Heart right ventricle (tissue), 16 donors: ENCODE measurements around the gene BLOC1S4. TPM values are rescaled to one million over a fixed set of nuclear protein-coding genes. Genes with fewer than 3 reads are reported as not detected.
"Not testable (repeated sequence)": the region's sequence is repeated elsewhere in the genome, so short reads cannot be mapped to it uniquely, and the experiment has no call there.

Source experiments
- ATAC-seq, 8 donors: fragments of 200-7000 bp; cut with Tn5 transposase; one replicate each; pipeline ENCODE4 v1.9.1; 2020; ENCODE audit warnings: mild to moderate bottlenecking in 8 of 8, moderate library complexity in 8 of 8, moderate number of reproducible peaks in 1 of 8
- DNase-seq, 2 donors: peaks; one replicate each; pipeline ENCODE4 v3.0.0-alpha.2; 2020
- H3K27ac ChIP-seq, 10 donors: fragments of 200-600 bp; sonication (generic) in 2 of 10; one replicate each; pipeline versions ENCODE4 v1.5.0 to v1.8.0; 2020 to 2022; ENCODE audit warnings: mild to moderate bottlenecking in 3 of 10
- H3K27me3 ChIP-seq, 7 donors: fragments of 200-600 bp; one replicate each; pipeline ENCODE4 v1.8.0; 2021 to 2022; ENCODE audit warnings: mild to moderate bottlenecking in 2 of 7
- H3K36me3 ChIP-seq, 9 donors: fragments of 200-600 bp; sonication (generic) in 1 of 9; one replicate each; pipeline versions ENCODE4 v1.5.0 to v1.8.0; 2020 to 2022; ENCODE audit warnings: mild to moderate bottlenecking in 2 of 9
- H3K4me1 ChIP-seq, 9 donors: fragments of 200-600 bp; sonication (generic) in 1 of 9; one replicate each; pipeline versions ENCODE4 v1.5.0 to v1.8.0; 2020 to 2022; ENCODE audit warnings: mild to moderate bottlenecking in 4 of 9
- H3K4me3 ChIP-seq, 10 donors: fragments of 200-600 bp; sonication (generic) in 2 of 10; one replicate each; pipeline versions ENCODE4 v1.5.0 to v1.8.0; 2020 to 2022; ENCODE audit warnings: mild to moderate bottlenecking in 7 of 10, moderate library complexity in 2 of 10
- H3K9me3 ChIP-seq, 11 donors: fragments of 200-600 bp in 10 of 11; sonication (generic) in 2 of 11; one replicate each; pipeline versions ENCODE4 v1.5.0 to v1.8.0; 2013 to 2022; ENCODE audit warnings: mild to moderate bottlenecking in 2 of 11, control low read depth in 1 of 11, moderate library complexity in 1 of 11
- CTCF ChIP-seq, 9 donors: fragments of 200-600 bp; sonication (generic) in 2 of 9; IDR thresholded peaks; one replicate each; pipeline versions ENCODE4 v1.5.0 to v1.8.0; 2021 to 2022; ENCODE audit warnings: antibody characterized with exemption in 9 of 9, mild to moderate bottlenecking in 5 of 9, moderate library complexity in 1 of 9
- WGBS, 2 donors: extraction: QIAGEN DNeasy Blood & Tissue Kit; methylation state at CpG; one replicate each; pipeline ENCODE4 v1.1.7; 2013; ENCODE audit warnings: inconsistent platforms in 1 of 2; 5-methylcytosine and 5-hydroxymethylcytosine counted together
- intact Hi-C, 10 donors: fragments of 100-400 bp; cut with DNase I; formaldehyde crosslinking; loops; one replicate each; pipeline versions ENCODE4 v1.11.1 to v1.14.2; 2022
- polyA plus RNA-seq, 2 donors: library from polyadenylated mRNA; stranded (reverse); fragments of 200-250 nt; gene quantifications; one replicate each; pipeline ENCODE4 v1.2.3, GENCODE V29; 2013
- total RNA-seq, 10 donors: library from RNA; stranded (reverse); fragmentation: NEBNext Ultra II Directional in 3 of 10; extraction: Animal tissue kit (Norgen Biotek cat#: 25700) in 3 of 10; gene quantifications; one replicate each; pipeline versions ENCODE4 v1.2.1 to v1.2.4, GENCODE V29; 2021 to 2023
- donor health status: Arrhythmogenic right ventricular cardiomyopathy.
- donor health status: ischemic (EF 13 %, LVEDD 7.1; RV severe dilation, severe dysfunction).
- donor health status: healthy with polysubstance abuse.
- donor health status: DM: no; HTN: yes; CAD: no.
- donor health status: DM: no; HTN: no; CAD: no.
- donor health status: ischemic (EF 25% LVEDD 6.9; RV normal size, moderate dysfunction).
- donor health status: ischemic (EF 25% LVEDD 5.7; RV mildly dilated, moderate dysfunction).
- donor health status: healthy.
- donor health status: DM: yes; HTN: yes; CAD: no.
- donor health status: Ischemic cardiomyopathy.
- donor health status: ischemic (EF 35%, LVEDD 5.7; RV mildly dilated, moderate dysfunction).
- donor health status: nonischemic (EF 11% LVEDD 7.7; RV severe dilation, severe dysfunction).
- donor health status: DM: yes; HTN: yes; CAD: no.
- donor health status: PGD.
- donor health status: ischemic (EF 29% LVEDD 5.4; RV normal size, mild dysfunction).
- donor health status: nonischemic (EF 23%, LVEDD 6.1; RV moderate dilation, normal function).

Gene BLOC1S4
- total and polyA plus RNA-seq, 12 donors, result 4.4 to 10.2 (median 7.0) TPM

GRCh38 chr4:6722891-6723290 lies 6.9 kb downstream of the BLOC1S4 start:
- DNase-seq (no peak), ATAC-seq (no peak)
- H3K27ac ChIP-seq, result no peak overlapping the region
- intact Hi-C loops, result loop anchor here in 7 of 10 donors (5.0 to 10.0 kb wide), 4 partner anchors 54 to 352 kb away; no protein-coding TSS in a partner anchor
- H3K4me1 ChIP-seq, result peaks cover 0 to 20% (median 12%) of the 10 kb centered on the region in 9 donors
- no peak for TF ChIP-seq CTCF (IDR thresholded peaks at IDR 0.05)
- no peaks in the 10 kb centered on the region for H3K27me3 ChIP-seq
- H3K36me3 ChIP-seq, result peaks cover 0 to 4% (median 0%) of the 10 kb centered on the region in 9 donors
- 93 to 95% methylated on average over 12 of the region's 12 CpGs for WGBS, 2 donors
- no peaks in the 10 kb centered on the region for H3K9me3 ChIP-seq
- no peak overlapping the region for H3K4me3 ChIP-seq

DNA sequence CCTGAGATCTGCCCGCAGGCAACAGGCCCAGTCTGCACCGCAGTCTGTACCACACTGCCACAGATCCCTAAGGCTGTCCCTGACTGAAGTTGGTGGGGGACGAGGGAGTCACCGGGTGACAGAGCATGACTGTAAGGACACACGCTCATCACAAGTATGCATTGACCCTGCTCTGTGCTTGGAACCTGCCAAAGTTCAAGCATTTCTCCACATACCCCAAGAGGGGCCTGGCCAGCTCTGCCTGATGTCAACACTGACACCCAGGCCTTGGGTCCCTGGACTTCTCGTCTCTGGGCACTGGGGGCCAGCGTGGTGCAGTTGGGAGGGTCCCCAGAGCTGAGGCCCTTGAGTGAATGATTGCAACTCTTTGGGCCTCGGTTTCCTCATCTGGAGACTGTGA lies 7.9 kb downstream of the BLOC1S4 start:
- DNase-seq (no peak), ATAC-seq (no peak)
- intact Hi-C loops, result loop anchor here in 7 of 10 donors (5.0 to 10.0 kb wide), 4 partner anchors 53 to 351 kb away; no protein-coding TSS in a partner anchor
- no peaks in the 10 kb centered on the region for H3K27me3 ChIP-seq
- no peak overlapping the region for H3K4me3 ChIP-seq
- peaks cover 0 to 3% (median 0%) of the 10 kb centered on the region in 9 donors for H3K36me3 ChIP-seq
- peaks cover 0 to 10% (median 6%) of the 10 kb centered on the region in 9 donors for H3K4me1 ChIP-seq
- TF ChIP-seq CTCF (IDR thresholded peaks at IDR 0.05), result no peak
- no peak overlapping the region for H3K27ac ChIP-seq
- WGBS, 2 donors, result 92 to 95% methylated on average over 8 of the region's 8 CpGs
- H3K9me3 ChIP-seq, result no peaks in the 10 kb centered on the region

DNA sequence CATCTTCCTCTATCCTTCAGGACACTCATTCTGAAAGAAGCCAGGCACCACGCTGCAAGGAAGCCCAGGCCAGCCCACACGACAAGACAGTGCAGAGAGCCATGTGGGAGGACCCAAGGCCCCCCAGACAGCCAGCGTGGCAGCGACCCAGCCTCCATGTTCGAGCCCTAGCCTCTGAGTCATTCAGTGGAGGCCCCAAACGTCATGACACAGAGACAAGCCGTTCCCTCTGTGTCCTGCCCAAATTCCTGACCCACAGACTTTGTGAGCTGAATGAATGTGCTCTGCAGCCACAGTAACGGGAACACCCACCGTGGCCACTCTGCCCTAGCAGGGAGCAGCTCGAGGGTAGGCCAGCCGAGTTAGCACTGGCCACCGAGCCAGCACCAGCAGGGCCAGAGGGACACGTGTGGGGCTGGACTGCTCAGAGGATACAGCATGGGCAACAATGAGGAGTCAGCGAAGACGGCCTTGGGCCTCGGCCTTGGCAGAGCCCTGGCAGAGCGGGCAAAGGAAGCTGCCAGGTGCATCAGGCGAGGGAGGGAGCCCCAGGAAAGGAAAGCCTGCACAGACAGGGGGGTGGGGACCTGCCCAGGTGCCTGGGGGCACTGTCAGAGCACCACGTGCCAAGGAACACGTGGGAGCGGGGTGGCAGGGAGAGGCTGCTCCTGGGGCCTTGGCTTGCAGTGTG lies 8.6 kb downstream of the BLOC1S4 start:
- ATAC-seq (no peak), DNase-seq (no peak)
- Histone ChIP-seq H3K27ac (no peak overlapping the region), H3K36me3 (no peaks in the 10 kb centered on the region), H3K4me1 (peaks cover 0 to 9% (median 6%) of the 10 kb centered on the region in 9 donors), H3K9me3 (no peaks in the 10 kb centered on the region), H3K27me3 (no peaks in the 10 kb centered on the region), H3K4me3 (no peak overlapping the region)
- WGBS, 2 donors, result 83 to 89% methylated on average over 21 of the region's 21 CpGs
- intact Hi-C loops, result loop anchor here in 7 of 10 donors (5.0 to 10.0 kb wide), 4 partner anchors 53 to 350 kb away; no protein-coding TSS in a partner anchor
- no peak for TF ChIP-seq CTCF (IDR thresholded peaks at IDR 0.05)

- H3K27ac ChIP-seq, H3K27me3 ChIP-seq, H3K36me3 ChIP-seq, H3K4me3 ChIP-seq, DNase-seq, ATAC-seq, H3K9me3 ChIP-seq, H3K4me1 ChIP-seq: not testable (repeated sequence)
- intact Hi-C loops, result loop anchor here in 1 of 10 donors (10.0 kb wide), 1 partner anchor 349 kb away; no protein-coding TSS in a partner anchor
- 95 to 97% methylated on average over 16 of the region's 16 CpGs for WGBS, 2 donors
These were observed 9.5 kb downstream of the BLOC1S4 start for GRCh38 chr4:6725427-6725961.
